HepG2 (cell line): ENCODE results near the gene SERPINF2. TPM values are rescaled to one million over a fixed set of nuclear protein-coding genes. Genes with fewer than 3 reads are reported as not detected.

Experiments
- CENPT ChIP-seq: sonication (generic); formaldehyde crosslinking; IDR thresholded peaks from 2 replicates; pipeline ENCODE4 v1.8.0; 2022; ENCODE audit warnings: low read depth, mild to moderate bottlenecking, moderate library complexity, missing genetic modification reagents
- HOXA9 ChIP-seq: sonication (generic); formaldehyde crosslinking; IDR thresholded peaks from 2 replicates; pipeline ENCODE4 v1.8.1; 2022; ENCODE audit warnings: missing genetic modification reagents, mild to moderate bottlenecking, moderate library complexity, borderline replicate concordance
- SIX1 ChIP-seq: sonication (generic); formaldehyde crosslinking; IDR thresholded peaks from 2 replicates; pipeline ENCODE4 v1.4.0; 2020; ENCODE audit warnings: missing genetic modification reagents, borderline replicate concordance
- SOX13 ChIP-seq, 3 experiments: fragments of 450-650 bp in 1 of 3; sonication (generic) in 1 of 3; formaldehyde crosslinking in 1 of 3; IDR thresholded peaks in 2 of 3; conservative IDR thresholded peaks in 1 of 3; 2 replicates each; pipeline versions ENCODE4 v1.5.0 to v1.6.1; 2016 to 2020; ENCODE audit warnings: antibody characterized with exemption in 1 of 3, mild to moderate bottlenecking in 1 of 3, missing compliant biosample characterization in 1 of 3, missing genetic modification reagents in 1 of 3, moderate library complexity in 1 of 3
- STAG1 ChIP-seq: sonication (generic); formaldehyde crosslinking; IDR thresholded peaks from 2 replicates; pipeline ENCODE4 v1.4.0; 2020; ENCODE audit warnings: missing genetic modification reagents
- U2AF1 ChIP-seq: fragments of 200-400 bp; formaldehyde crosslinking; optimal IDR thresholded peaks from 2 replicates; pipeline ENCODE3; 2017; ENCODE audit warnings: mild to moderate bottlenecking, low read depth, low read length
- ZNF605 ChIP-seq: sonication (generic); formaldehyde crosslinking; IDR thresholded peaks from 2 replicates; pipeline ENCODE4 v1.8.0; 2022; ENCODE audit warnings: mild to moderate bottlenecking, missing genetic modification reagents
- ZSCAN22 ChIP-seq: sonication (generic); formaldehyde crosslinking; IDR thresholded peaks from 2 replicates; pipeline ENCODE4 v1.4.0; 2020; ENCODE audit warnings: mild to moderate bottlenecking, missing genetic modification reagents
- ZSCAN31 ChIP-seq: sonication (generic); formaldehyde crosslinking; IDR thresholded peaks from 2 replicates; pipeline ENCODE4 v1.5.0; 2020; ENCODE audit warnings: low read depth, mild to moderate bottlenecking, missing genetic modification reagents
- ZSCAN9 ChIP-seq: IDR thresholded peaks from 2 replicates; pipeline ENCODE4 v1.6.1; 2016; ENCODE audit warnings: borderline replicate concordance
- polyA plus RNA-seq, 8 experiments: library from polyadenylated mRNA; depleted of rRNA in 3 of 8; stranded (reverse) in 7 of 8; unstranded in 1 of 8; fragments of >200 nt; fragmentation: Illumina TruSeq in 4 of 8; extraction: Trizol in 4 of 8; gene quantifications; 2 replicates each; pipeline versions ENCODE4 v1.2.1 to v1.2.3, GENCODE V29; 2011 to 2016; ENCODE audit warnings: low read depth in 4 of 8, missing spikeins in 1 of 8, mixed read lengths in 1 of 8; ENCODE audit not compliant: insufficient read depth in 1 of 8
- total RNA-seq, 5 experiments: library from RNA; depleted of rRNA; stranded (reverse); fragments of >200 nt; fragmentation: Illumina TruSeq; extraction: Trizol; gene quantifications; 2 replicates each; pipeline ENCODE4 v1.2.3, GENCODE V29; 2016; ENCODE audit warnings: low read depth in 1 of 5
- TF ChIP-seq, protein P1 (sequence below): sonication (generic); formaldehyde crosslinking; IDR thresholded peaks from 2 replicates; pipeline ENCODE4 v1.4.0; 2020; ENCODE audit warnings: missing genetic modification reagents
- TF ChIP-seq, protein P2 (sequence below): sonication (generic); formaldehyde crosslinking; IDR thresholded peaks from 2 replicates; pipeline ENCODE4 v1.5.1; 2020; ENCODE audit warnings: missing genetic modification reagents, mild to moderate bottlenecking, borderline replicate concordance
- TF ChIP-seq, protein P3 (sequence below): sonication (generic); formaldehyde crosslinking; IDR thresholded peaks from 2 replicates; pipeline ENCODE4 v1.5.1; 2020; ENCODE audit warnings: mild to moderate bottlenecking, missing genetic modification reagents, moderate library complexity
- TF ChIP-seq, protein P4 (sequence below): sonication (generic); formaldehyde crosslinking; IDR thresholded peaks from 2 replicates; pipeline ENCODE4 v1.9.0; 2022; ENCODE audit warnings: missing genetic modification reagents, mild to moderate bottlenecking, borderline replicate concordance
- TF ChIP-seq, protein P5 (sequence below): sonication (generic); formaldehyde crosslinking; IDR thresholded peaks from 2 replicates; pipeline ENCODE4 v1.4.0; 2020; ENCODE audit warnings: missing genetic modification reagents
- TF ChIP-seq, protein P6 (sequence below): sonication (generic); formaldehyde crosslinking; IDR thresholded peaks from 2 replicates; pipeline ENCODE4 v1.9.0; 2021; ENCODE audit warnings: missing genetic modification reagents, borderline replicate concordance

Gene SERPINF2
- total and polyA plus RNA-seq, 2 of the 13 experiments (the other 11 are each of a cell fraction or from before 2014, with no cell fraction given), result 309 to 548 TPM

DNA sequence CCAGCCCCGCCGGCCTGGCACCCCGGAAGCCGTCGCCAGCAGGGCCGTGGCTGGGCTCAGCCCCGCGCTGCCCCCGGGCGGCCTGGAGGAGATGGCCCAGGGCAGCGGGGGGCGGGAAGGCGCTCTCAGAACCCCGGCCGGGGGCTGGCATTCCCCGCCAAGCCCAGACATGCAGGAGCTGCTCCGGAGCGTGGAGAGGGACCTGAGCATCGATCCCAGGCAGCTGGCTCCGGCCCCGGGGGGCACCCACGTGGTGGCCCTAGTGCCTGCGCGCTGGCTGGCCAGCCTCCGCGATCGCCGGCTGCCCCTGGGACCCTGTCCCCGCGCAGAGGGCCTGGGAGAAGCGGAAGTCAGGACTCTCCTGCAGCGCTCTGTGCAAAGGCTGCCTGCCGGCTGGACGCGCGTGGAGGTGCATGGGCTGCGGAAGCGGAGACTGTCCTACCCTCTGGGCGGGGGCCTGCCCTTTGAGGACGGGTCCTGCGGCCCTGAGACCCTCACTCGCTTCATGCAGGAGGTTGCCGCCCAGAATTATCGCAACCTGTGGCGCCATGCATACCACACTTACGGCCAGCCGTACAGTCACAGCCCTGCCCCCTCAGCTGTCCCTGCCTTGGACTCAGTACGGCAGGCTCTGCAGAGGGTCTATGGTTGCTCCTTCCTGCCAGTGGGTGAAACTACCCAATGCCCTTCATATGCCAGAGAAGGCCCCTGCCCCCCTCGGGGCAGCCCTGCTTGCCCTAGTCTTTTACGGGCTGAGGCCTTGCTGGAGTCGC, 17.6 kb upstream of the SERPINF2 start (continued):
- TF ChIP-seq CENPT (CRISPR knock-in tag), result no peak
- TF ChIP-seq STAG1 (CRISPR knock-in tag), result no peak; the same call in 1 of the 2 replicates
- TF ChIP-seq, protein P1, sequence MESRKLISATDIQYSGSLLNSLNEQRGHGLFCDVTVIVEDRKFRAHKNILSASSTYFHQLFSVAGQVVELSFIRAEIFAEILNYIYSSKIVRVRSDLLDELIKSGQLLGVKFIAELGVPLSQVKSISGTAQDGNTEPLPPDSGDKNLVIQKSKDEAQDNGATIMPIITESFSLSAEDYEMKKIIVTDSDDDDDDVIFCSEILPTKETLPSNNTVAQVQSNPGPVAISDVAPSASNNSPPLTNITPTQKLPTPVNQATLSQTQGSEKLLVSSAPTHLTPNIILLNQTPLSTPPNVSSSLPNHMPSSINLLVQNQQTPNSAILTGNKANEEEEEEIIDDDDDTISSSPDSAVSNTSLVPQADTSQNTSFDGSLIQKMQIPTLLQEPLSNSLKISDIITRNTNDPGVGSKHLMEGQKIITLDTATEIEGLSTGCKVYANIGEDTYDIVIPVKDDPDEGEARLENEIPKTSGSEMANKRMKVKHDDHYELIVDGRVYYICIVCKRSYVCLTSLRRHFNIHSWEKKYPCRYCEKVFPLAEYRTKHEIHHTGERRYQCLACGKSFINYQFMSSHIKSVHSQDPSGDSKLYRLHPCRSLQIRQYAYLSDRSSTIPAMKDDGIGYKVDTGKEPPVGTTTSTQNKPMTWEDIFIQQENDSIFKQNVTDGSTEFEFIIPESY (CRISPR knock-in tag), result no peak
- TF ChIP-seq, protein P2, sequence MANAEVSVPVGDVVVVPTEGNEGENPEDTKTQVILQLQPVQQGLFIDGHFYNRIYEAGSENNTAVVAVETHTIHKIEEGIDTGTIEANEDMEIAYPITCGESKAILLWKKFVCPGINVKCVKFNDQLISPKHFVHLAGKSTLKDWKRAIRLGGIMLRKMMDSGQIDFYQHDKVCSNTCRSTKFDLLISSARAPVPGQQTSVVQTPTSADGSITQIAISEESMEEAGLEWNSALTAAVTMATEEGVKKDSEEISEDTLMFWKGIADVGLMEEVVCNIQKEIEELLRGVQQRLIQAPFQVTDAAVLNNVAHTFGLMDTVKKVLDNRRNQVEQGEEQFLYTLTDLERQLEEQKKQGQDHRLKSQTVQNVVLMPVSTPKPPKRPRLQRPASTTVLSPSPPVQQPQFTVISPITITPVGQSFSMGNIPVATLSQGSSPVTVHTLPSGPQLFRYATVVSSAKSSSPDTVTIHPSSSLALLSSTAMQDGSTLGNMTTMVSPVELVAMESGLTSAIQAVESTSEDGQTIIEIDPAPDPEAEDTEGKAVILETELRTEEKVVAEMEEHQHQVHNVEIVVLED (CRISPR knock-in tag), result peak; percentile 34; the same call in 1 of the 2 replicates
- 0 out of 2 replicates have a peak, but pooled peaks have one; percentile 51 for TF ChIP-seq HOXA9
- no peak for TF ChIP-seq ZSCAN9 (CRISPR knock-in tag)
- TF ChIP-seq, protein P3, sequence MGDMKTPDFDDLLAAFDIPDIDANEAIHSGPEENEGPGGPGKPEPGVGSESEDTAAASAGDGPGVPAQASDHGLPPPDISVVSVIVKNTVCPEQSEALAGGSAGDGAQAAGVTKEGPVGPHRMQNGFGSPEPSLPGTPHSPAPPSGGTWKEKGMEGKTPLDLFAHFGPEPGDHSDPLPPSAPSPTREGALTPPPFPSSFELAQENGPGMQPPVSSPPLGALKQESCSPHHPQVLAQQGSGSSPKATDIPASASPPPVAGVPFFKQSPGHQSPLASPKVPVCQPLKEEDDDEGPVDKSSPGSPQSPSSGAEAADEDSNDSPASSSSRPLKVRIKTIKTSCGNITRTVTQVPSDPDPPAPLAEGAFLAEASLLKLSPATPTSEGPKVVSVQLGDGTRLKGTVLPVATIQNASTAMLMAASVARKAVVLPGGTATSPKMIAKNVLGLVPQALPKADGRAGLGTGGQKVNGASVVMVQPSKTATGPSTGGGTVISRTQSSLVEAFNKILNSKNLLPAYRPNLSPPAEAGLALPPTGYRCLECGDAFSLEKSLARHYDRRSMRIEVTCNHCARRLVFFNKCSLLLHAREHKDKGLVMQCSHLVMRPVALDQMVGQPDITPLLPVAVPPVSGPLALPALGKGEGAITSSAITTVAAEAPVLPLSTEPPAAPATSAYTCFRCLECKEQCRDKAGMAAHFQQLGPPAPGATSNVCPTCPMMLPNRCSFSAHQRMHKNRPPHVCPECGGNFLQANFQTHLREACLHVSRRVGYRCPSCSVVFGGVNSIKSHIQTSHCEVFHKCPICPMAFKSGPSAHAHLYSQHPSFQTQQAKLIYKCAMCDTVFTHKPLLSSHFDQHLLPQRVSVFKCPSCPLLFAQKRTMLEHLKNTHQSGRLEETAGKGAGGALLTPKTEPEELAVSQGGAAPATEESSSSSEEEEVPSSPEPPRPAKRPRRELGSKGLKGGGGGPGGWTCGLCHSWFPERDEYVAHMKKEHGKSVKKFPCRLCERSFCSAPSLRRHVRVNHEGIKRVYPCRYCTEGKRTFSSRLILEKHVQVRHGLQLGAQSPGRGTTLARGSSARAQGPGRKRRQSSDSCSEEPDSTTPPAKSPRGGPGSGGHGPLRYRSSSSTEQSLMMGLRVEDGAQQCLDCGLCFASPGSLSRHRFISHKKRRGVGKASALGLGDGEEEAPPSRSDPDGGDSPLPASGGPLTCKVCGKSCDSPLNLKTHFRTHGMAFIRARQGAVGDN, result peak; percentile 90
- TF ChIP-seq, protein P4, sequence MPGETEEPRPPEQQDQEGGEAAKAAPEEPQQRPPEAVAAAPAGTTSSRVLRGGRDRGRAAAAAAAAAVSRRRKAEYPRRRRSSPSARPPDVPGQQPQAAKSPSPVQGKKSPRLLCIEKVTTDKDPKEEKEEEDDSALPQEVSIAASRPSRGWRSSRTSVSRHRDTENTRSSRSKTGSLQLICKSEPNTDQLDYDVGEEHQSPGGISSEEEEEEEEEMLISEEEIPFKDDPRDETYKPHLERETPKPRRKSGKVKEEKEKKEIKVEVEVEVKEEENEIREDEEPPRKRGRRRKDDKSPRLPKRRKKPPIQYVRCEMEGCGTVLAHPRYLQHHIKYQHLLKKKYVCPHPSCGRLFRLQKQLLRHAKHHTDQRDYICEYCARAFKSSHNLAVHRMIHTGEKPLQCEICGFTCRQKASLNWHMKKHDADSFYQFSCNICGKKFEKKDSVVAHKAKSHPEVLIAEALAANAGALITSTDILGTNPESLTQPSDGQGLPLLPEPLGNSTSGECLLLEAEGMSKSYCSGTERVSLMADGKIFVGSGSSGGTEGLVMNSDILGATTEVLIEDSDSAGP (CRISPR knock-in tag), result no peak
- no peak for TF ChIP-seq ZSCAN31 (CRISPR knock-in tag)
- TF ChIP-seq, protein P5, sequence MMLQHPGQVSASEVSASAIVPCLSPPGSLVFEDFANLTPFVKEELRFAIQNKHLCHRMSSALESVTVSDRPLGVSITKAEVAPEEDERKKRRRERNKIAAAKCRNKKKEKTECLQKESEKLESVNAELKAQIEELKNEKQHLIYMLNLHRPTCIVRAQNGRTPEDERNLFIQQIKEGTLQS (CRISPR knock-in tag), result no peak
- TF ChIP-seq, protein P6, sequence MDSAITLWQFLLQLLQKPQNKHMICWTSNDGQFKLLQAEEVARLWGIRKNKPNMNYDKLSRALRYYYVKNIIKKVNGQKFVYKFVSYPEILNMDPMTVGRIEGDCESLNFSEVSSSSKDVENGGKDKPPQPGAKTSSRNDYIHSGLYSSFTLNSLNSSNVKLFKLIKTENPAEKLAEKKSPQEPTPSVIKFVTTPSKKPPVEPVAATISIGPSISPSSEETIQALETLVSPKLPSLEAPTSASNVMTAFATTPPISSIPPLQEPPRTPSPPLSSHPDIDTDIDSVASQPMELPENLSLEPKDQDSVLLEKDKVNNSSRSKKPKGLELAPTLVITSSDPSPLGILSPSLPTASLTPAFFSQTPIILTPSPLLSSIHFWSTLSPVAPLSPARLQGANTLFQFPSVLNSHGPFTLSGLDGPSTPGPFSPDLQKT (CRISPR knock-in tag), result no peak
- no peak for TF ChIP-seq ZSCAN22 (CRISPR knock-in tag)
- TF ChIP-seq SIX1 (CRISPR knock-in tag), result no peak
- TF ChIP-seq U2AF1, result no peak
- TF ChIP-seq SOX13 (IDR thresholded peaks at IDR 0.05), result no peak
- no peak for TF ChIP-seq SOX13 (CRISPR knock-in tag; conservative IDR thresholded peaks at IDR 0.05 in 1 of 2, IDR thresholded peaks at IDR 0.05 in 1 of 2)
- TF ChIP-seq ZNF605, result 0 out of 2 replicates have a peak, but pooled peaks have one; percentile 40
